NCI-H1105 treated with DMSO at 0.1 percent for 48 hours (cell line): ENCODE data around the gene POLR3F.
"Not testable (repeated sequence)": the region's sequence is repeated elsewhere in the genome, so short reads cannot be mapped to it uniquely, and the experiment has no call there.

Source experiments
- DNase-seq: peaks from one replicate; lab custom pipeline; 2025; lab: John Stamatoyannopoulos, UW

The POLR3F gene, protein sequence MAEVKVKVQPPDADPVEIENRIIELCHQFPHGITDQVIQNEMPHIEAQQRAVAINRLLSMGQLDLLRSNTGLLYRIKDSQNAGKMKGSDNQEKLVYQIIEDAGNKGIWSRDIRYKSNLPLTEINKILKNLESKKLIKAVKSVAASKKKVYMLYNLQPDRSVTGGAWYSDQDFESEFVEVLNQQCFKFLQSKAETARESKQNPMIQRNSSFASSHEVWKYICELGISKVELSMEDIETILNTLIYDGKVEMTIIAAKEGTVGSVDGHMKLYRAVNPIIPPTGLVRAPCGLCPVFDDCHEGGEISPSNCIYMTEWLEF

DNA sequence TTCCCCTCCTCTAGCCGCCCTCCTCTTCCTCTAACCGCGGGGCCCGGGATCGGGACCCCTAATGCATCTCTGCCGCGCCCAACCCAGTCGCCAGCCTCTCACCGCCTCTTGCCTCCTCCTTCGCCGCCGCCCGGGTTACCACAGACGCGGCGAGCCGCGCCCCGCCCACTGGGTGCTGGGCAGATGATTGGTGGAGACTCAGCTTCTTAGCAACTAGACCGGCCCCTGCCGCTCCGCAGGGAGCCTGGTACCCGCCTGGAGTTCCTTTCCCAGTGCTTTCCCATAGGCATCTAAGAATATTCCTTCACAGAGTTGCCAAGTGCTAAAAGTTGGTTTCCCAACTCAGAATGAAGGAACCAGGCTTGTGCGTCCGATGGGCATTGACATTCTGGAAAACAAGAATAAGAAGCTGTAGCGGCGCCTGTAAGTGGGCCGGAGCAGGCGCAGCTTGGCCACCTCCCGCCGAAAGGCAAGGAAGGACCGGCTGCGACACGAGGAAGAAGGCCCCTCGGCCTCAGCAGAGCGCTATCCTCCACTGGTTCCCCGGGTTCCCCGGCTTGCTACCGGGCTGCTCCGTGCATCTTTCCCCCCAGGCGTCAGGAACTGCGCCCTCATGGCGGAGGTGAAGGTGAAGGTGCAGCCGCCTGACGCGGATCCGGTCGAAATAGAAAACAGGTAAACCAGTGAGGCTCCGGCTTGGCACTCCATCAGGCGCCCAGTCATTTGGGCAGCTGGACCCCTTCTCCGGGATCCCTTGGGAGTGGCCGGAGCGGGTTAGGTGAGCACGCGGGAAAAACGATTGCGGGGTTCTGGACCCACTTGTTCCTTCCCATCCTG is at the start of gene POLR3F, which contains the start of gene DZANK1:
Gene POLR3F, plus strand, starts transcription at position 497 of the 837 bp plus-strand sequence. Its CDS starts 117 bp downstream, at position 614.
Gene DZANK1, minus strand, starts transcription at position 137 of the 837 bp plus-strand sequence. CDS start 1,672 bp downstream, outside the sequence.
- DNase-seq = peak; percentile 95

DNA sequence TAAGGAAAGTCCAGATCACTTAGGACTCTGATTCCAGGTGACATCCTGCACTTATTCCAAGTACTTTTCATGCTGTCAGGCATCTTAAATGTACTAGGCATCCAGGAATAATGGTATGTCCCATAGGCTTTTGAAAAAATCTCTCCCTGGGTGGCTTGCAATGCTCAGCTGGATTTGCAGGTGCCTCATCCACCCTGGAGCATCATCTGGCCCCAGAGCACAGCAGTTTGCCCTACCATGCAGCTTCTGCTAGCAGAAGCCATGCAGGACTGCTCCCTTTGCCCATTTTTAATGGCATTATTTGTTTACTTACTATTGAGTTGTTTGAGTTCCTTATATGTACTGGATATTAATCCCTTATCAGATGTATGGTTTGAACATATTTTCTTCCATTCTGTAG is 45.6 kb upstream of the POLR3F start:
- DNase-seq = no peak

DNA sequence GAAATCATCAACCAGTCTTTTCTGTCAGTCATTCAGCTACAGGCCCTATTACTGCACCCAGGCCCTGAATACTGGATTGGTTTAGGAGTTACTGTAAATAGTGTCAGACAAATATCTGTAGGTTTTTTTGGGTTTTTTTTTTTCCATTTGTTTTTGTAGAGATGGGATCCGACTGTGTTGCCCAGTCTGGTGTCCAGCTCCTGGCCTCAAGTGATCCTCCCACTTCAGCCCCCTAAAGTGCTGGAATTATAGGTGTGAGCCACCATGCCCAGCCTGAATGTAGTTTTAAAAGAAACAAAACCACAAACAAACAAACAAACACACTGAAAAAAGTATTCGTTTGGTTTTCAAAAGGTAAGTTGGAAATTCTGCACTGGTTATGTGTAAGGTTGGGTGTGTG is 40.0 kb upstream of the POLR3F start:
- DNase-seq = no peak

DNA sequence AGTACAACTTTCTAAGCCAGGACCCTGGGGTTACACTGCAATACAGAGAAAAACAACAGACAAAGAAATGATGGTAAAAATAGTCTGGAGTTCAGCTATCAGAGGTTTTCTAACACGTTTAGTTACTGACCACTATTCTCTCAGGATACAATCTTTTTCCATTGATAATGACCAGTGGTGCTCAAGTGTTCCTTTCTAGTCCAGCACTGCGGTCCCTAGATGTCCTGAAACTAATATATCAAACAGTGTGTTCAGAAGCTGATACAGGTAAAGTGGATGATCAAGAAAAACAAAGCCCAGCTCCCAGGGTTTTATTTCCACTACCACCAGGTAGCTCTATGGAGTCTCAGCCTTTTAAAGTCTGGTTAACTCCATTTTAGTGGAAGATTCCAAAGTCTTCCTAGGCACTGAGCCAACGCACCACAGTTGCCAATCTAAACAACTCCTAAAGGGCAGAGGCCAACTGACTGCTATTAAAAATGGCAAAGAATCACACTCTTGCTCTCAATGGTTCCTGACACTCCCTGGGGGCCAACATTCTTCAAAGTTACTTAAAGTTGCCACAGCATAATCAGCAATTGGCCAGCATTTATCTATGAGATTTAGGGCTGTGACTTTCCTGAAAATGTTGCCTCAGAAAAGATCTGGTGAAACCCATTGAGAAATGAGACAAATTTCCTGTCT is 38.6 kb upstream of the POLR3F start:
- no peak for DNase-seq

DNA sequence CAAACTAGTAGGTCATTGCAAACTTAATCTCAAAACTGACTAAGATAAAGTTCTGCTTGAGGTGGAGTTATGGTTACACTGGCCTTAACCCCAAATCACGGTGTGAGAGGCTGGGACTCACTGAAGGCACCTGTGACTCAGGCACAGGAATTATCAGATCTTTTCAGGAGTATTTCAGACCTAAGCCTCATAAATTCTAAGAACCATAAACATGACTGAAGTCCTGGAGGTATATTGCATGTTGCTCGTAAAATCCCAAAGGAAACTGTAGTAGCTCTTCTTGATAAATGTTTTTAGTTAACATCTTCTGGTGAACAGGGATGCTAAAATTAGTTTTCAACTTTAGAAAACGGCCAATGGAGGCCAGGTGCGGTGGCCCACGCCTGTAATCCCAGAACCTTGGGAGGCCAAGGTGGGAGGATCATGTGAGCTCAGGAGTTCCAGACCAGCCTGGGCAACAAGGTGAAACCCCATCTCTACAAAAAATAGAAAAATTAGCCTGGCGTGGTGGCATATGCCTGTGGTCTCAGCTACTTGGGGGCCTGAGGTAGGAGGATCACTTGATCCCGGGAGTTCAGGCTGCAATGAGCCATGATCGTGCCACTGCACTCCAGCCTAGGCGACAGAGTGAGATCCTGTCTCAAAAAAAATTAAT is 36.9 kb upstream of the POLR3F start:
- DNase-seq = no peak

DNA sequence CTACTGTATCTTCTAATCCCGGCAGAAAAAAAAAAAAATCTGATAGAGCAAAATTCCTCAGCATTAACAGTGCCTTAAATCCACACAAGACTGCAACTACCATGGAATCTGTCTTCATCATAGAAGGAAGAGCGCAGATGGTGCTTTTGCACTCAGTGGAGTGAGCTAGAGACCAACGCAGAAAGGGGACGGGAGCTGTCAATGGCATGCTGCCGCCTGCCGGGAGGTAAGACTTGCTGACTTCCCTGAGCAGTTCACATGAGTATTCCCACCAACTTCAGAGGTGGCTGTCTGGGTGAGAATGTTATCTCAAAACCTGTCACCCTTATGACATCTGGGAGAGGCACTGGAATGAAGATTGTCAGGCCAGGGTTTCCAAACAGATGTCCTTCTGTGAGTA is 36.0 kb upstream of the POLR3F start:
- no peak for DNase-seq

DNA sequence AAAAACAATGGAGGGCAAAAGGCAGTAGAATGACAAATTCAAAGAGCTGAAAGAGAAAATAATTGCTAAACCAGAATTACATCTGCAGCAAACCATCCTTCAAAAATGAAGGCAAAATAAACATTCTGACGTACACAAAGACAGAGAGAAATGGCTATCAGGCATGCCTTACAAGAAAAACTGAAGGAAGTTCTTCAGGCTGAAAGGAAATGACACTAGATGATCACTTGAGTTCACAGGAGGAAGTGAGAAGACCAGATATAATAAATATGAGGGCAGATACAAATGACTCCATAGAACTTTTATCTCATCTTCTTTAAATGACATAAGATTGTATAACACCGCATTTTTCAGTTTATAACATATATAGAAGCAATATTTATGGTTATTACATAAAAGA is 30.3 kb upstream of the POLR3F start:
- no peak for DNase-seq

DNA sequence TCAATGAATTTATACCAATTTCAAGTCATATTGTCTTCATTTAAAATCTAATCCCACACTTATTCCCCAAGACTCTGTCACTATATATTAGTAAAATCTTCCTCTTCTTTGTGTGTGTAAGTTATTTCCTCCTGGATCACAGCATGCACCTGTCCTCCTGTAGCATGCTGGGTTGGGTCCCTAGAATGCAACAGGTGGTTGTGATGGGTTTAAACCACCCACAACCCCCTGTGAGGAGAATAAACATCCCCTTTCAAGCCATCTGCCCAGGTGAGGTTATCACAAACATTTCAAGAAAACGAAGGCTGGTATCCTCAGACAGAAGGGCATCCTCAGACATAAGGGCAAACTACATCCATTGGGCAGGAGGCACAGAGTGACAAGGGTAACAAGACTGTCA is 26.8 kb upstream of the POLR3F start:
- no peak for DNase-seq

DNA sequence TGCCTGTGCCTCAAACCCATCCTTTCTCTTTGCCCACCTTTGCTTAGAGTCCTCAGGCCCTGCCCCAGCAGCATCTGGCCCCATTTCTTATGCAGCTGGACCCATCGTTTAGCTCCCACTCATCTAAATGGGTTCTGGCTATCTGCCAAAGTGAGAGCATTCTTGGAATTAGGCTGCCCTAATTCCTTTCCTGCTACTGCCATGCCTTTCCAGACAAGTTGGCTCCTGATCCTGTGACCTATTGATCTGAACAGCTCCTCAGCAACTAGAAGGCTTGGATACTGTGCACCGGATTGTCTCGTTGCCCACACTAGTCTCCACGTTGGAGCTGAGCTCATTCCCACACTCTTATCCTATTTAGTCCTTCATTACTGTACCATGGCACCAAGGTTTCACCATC is 23.3 kb upstream of the POLR3F start:
- peak; percentile 85 for DNase-seq

DNA sequence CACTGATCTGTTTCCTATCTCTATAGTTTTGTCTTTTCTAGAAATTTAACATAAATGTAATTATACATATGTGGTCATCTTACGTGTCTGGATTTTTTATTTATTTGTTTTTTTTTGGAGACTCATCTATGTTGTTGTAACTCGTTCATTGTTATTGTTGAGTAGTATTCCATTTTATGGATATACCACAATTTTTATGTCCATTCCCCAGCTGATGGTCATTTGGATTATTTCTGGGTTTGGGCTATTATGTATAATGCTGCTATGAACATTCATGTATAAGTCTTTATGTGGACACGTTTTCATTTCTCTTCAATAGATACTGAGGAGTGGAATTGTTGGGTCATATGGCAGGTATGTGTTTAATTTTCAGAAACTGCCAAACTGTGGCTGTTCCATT is 10.6 kb upstream of the POLR3F start:
- DNase-seq = no peak

DNA sequence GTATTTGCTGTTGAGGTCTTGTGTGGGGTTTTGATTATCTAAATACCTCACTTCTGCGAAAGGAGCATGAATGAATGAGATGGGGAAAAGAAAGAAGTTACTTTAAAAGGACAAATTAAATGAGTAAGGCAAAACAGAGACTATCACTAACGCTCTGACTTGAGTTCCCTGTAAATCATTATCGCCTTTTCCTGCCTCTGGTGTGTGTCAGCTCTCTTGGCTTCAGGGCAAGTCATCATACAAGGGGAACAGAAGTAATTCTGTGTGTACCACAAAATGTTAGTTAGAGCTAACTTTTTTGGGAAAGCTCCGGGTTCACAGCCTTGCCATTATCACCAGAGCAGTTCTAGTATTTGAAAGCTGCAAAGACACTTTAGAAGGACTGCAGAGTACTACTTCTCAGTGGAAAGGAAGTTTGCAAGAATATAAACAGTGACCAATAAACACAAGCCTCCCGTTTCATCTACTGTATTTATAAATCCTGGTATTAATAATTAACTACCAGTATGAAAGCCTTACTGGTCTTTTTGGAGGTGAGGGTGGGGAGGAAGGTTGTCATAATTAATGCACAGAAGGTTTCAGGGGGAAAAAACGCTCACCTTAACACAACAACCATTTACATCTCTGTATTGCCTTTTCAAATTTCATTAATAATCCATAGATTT is 1.5 kb upstream of the POLR3F start:
- DNase-seq = no peak

DNA sequence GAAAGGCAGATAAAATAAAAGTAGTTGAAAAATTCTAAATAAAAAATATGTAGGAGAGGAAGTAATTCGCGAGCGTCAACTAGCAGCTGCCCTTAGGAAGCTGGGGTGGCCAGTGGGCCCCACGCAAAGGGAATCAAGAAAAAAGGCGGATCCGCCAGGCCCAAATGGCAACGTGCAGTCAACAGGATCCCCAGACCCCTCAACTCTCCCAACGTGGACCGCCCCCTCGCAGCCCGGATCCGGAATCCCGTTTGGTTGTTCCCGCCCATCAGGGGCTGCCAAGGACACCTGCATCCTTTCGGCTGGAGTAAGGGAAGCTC is 656 bp upstream of the POLR3F start:
- DNase-seq = no peak

DNA sequence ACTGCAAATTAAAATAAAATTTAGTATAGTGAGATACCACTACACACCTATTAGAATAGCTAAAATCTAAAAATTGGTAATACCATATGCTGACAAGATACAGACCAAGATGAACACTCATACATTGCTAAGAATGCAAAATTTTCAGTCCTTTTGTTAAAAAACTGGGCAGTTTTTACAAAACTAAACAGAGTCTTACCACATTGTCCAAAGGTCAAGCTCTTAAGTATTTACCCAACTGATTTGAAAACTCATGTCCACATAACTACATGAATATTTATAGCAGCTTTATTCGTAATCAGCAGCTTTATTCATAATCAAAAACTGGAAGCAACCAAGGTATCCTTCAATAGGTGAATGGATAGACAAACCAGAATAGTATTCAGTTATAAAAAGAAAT is 10.0 kb downstream of the POLR3F start:
- no peak for DNase-seq

DNA sequence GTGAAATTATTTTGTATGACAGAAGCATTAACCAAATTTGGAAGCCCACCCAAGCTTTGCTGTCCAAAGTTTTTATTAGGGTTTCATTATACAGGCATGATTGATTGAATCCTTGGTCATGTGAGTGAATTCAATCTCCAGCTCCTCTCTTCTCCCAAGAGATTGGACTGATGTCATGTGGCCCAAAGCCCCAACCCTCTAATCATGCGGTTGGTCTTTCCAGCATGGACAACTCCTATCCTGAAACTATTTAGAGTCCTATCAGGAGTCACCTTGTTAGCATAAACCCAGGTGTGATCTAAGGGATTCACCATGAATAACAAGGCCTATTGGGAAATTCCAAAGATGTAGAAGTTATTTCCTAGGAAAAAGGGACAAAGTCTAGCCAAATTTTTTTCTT is 10.6 kb downstream of the POLR3F start:
- no peak for DNase-seq

DNA sequence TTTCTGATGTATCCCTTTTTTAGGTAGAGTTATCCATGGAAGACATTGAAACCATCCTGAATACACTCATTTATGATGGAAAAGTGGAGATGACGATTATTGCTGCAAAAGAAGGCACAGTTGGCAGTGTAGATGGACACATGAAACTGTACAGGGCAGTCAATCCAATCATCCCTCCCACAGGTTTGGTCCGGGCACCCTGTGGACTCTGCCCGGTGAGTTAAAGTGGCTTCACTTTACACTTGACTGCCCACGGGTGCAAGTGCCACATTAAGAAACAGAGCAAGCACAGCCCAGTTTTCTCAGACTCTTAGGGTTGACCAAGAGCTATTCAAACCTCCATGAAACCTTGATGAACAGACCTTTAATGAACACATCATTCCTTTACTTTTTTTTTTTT is 14.4 kb downstream of the POLR3F start:
- DNase-seq = no peak

DNA sequence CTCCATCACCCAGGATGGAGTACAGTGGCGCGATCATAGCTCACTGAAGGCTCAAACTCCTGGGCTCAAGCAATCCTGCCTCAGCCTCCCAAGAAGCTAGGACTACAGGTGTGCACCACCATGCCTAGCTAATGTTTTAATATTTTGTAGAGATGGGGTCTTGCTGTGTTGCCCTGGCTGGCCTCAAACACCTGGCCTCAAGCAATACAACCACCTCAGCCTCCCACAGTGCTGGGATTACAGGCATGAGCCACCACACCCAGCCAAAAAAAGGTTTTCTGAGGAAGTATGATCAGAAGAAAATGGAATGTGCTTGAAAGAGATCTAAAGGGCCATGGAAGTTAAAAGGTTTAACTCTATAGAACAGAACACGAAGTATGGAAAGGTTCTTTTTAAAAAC is 21.1 kb downstream of the POLR3F start:
- DNase-seq = no peak

DNA sequence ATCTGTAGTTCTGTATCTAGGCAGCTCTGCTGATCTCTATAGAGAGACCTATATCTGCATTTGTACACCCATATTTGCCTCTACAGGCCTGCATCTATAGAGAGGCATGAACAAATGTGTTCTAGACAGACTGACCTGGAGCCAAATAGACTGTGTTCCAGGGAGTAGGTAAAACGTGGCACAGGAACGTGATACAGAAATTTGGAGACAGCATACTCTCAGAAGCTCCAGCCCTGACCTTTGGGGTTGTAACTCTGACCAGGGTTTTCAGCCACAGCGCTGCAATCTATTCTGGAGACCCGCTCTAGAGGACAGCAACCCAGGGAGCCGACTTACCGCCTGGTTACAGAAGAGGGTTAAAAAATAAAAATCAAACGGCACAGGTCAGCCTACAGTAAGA is 28.9 kb downstream of the POLR3F start:
- peak; percentile 38 for DNase-seq

DNA sequence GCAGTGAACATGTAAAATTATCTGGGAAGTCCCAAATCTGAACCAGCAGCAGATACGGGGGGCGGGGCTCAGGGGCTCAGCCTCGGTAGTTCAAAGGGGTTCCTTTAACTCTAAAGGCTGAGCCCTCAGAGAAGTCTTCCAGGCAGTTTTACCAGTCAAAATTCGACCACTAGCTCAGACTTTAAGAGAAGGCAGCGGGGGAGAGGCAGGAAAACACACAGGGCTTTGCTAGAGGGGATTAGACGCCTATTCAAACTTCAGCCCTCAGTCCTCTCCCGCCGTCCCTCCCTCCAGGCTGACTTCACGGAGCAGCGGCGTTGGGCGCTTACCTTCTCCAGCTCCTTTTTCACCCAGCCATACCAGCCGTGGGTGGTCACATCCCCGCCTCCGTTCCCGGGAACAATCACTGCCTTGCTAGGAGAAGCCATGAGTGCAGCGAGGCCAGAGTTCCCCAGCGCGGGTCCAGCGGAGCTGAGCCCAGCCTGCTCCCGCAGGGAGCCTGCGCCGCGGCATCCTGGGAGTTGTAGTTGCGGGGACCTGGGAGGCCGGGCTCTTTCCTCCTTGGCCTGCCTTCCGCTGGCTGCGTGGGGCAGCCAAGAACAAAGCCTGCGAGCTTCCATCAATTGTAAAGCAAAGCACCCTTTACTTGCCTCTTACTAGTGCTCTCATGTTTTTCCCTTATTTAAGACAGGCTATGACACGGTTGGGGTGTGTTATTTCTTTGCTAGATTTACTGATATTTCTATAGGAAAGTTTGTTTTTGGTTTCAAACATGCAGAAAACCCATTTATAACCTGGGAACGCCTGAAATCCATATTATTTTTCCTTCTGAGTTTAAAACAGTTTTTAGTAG is 29.8 kb downstream of the POLR3F start, which contains the start of gene RBBP9:
Gene RBBP9, minus strand, starts transcription at position 486 of the 853 bp plus-strand sequence. Its CDS starts 58 bp downstream, at position 428.
- DNase-seq = peak; percentile 87

DNA sequence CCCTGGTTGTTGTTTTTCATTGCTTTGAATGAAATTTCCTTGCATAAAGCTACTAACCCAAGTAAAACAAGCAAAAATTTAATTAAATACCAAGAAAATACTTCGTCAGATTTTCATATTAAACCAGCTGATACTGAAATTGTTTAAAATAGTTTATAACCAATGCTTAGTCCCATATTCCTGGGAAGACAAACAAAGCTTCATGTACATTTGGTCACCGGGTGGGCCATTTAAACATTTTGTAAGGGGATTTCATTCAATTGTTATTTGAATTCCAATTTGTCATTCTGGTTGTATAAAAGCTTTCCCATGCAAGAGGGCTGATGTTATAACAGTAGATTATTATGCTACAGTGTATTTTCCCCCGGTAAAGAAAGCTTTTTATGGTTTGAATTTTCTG is 30.4 kb downstream of the POLR3F start:
- no peak for DNase-seq

DNA sequence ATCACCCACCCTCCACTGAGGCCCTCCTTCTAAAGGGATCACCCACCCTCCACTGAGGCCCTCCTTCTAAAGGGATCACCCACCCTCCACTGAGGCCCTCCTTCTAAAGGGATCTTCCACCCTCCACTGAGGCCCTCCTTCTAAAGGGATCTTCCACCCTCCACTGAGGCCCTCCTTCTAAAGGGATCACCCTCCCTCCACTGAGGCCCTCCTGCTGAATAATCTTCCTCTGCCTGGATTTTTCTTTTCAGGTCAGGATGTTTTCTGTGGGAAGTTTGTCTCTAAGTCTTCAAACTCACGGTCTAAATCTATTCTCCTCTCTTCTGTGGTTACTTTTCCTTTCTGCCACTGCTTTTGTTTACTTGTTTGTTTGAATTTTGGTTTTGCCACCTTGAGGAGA is 34.5 kb downstream of the POLR3F start:
- DNase-seq = not testable (repeated sequence)
